ENCODE results near the gene C2.

DNA sequence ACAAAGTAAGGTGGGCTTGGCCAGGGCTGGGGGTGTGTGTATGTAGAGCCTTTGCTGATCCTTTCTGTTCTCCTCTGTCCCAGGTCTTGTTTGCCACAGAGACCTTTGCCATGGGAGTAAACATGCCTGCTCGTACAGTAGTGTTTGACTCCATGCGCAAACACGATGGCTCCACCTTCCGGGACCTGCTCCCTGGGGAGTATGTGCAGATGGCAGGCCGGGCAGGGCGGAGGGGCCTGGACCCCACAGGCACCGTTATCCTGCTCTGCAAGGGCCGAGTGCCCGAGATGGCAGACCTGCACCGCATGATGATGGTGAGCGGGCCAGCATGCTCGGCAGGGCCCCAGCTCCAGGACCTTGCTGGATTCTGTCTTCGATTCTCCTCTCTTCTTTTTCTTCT is 38.2 kb downstream of the C2 start:
- TF ChIP-seq, protein P1, sequence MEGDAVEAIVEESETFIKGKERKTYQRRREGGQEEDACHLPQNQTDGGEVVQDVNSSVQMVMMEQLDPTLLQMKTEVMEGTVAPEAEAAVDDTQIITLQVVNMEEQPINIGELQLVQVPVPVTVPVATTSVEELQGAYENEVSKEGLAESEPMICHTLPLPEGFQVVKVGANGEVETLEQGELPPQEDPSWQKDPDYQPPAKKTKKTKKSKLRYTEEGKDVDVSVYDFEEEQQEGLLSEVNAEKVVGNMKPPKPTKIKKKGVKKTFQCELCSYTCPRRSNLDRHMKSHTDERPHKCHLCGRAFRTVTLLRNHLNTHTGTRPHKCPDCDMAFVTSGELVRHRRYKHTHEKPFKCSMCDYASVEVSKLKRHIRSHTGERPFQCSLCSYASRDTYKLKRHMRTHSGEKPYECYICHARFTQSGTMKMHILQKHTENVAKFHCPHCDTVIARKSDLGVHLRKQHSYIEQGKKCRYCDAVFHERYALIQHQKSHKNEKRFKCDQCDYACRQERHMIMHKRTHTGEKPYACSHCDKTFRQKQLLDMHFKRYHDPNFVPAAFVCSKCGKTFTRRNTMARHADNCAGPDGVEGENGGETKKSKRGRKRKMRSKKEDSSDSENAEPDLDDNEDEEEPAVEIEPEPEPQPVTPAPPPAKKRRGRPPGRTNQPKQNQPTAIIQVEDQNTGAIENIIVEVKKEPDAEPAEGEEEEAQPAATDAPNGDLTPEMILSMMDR (conservative IDR thresholded peaks at IDR 0.05): no peak
- TF ChIP-seq ZFX (IDR thresholded peaks at IDR 0.05): no peak
